ENCODE measurements around the gene CMKLR1.

The CMKLR1 gene

DNA sequence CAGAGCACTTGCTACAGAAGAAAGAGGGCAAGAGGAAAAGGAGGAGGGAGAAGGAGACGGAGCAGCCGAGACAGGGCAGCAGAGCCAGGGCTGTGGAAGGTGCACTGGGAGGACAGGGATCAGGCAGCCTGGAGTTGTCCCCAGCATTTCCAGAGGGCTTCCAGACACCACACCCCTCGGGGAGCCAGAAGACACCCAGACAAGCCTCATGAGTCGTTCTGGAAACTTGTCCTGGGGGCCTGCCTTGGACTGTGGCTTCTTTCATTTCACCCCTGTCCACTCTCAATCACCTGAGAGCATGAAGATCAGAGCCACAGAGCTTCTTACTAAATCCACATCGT, 14.1 kb downstream of the CMKLR1 start:
- no peaks in the 10 kb centered on the region for H3F3A ChIP-seq (ENCODE audit: insufficient read depth, low read length)
- H3K4me2 ChIP-seq (ENCODE audit: low read depth, low read length), result no peak overlapping the region
- DNase-seq, result no peak
- no peak overlapping the region for H2AFZ ChIP-seq (ENCODE audit: low read length)
- no peak overlapping the region for H3K9ac ChIP-seq (ENCODE audit: low read length)
- no peaks in the 10 kb centered on the region for H3K9me3 ChIP-seq (replicated peaks; ENCODE audit: insufficient read depth, low read length)
- no peaks in the 10 kb centered on the region for H3K79me2 ChIP-seq (ENCODE audit: low read length)
- no peaks in the 10 kb centered on the region for H3K27me3 ChIP-seq (replicated peaks; ENCODE audit: insufficient read depth, low read length)
- no peaks in the 10 kb centered on the region for H3K4me1 ChIP-seq (ENCODE audit: low read length)
- no peaks in the 10 kb centered on the region for H4K20me1 ChIP-seq (ENCODE audit: insufficient read depth, low read length)
- no peaks in the 10 kb centered on the region for H3K9me2 ChIP-seq (replicated peaks; ENCODE audit: insufficient read depth, low read length)
- H3K4me3 ChIP-seq (ENCODE audit: low read length), result no peak overlapping the region
- H3K36me3 ChIP-seq (replicated peaks; ENCODE audit: insufficient read depth, low read length), result no peaks in the 10 kb centered on the region
- H3K27ac ChIP-seq (ENCODE audit: low read length), result no peak overlapping the region
- TF ChIP-seq, protein P1, sequence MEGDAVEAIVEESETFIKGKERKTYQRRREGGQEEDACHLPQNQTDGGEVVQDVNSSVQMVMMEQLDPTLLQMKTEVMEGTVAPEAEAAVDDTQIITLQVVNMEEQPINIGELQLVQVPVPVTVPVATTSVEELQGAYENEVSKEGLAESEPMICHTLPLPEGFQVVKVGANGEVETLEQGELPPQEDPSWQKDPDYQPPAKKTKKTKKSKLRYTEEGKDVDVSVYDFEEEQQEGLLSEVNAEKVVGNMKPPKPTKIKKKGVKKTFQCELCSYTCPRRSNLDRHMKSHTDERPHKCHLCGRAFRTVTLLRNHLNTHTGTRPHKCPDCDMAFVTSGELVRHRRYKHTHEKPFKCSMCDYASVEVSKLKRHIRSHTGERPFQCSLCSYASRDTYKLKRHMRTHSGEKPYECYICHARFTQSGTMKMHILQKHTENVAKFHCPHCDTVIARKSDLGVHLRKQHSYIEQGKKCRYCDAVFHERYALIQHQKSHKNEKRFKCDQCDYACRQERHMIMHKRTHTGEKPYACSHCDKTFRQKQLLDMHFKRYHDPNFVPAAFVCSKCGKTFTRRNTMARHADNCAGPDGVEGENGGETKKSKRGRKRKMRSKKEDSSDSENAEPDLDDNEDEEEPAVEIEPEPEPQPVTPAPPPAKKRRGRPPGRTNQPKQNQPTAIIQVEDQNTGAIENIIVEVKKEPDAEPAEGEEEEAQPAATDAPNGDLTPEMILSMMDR (IDR thresholded peaks at IDR 0.05; ENCODE audit: low read length), result no peak
- TF ChIP-seq EZH2 (optimal IDR thresholded peaks at IDR 0.05; ENCODE audit: low read depth, low read length) (no peak), EZH2phosphoT487 (IDR thresholded peaks at IDR 0.05; ENCODE audit: low read length) (no peak)

DNA sequence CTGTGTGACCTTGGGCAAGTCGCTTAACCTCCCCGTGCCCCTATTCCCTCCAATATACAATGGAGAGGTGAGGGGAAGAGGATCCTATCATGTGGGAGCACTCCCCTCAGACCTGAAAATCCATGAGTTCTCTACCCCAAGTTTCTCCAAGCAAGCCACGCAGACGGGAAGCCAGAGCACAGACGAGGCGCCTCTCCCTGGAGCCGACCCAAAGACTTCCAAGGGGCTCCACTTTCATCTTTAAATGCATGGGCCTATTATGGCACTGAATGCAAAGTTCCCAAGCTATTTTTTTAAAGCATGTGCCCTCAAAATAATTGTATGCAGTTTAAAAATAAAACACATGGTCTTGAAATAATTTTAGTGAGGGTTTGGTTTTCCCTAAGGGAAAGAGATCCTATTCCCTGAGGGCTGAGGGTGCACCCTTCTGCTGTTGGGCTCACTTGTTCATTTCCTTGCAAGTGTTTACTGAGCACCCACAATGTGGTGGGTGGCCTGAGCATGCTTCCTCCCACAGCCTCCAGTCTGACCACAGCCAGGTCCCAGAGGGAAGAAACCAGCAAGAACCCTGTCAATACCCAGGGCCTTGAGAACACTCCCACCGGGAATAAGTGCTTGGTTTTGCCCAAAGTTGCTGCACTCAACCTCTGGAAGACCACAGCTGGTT, 14.6 kb downstream of the CMKLR1 start:
- Histone ChIP-seq H3F3A (ENCODE audit: insufficient read depth, low read length) (no peaks in the 10 kb centered on the region), H3K9me3 (replicated peaks; ENCODE audit: insufficient read depth, low read length) (no peaks in the 10 kb centered on the region), H3K27ac (ENCODE audit: low read length) (no peak overlapping the region), H3K9ac (ENCODE audit: low read length) (no peak overlapping the region), H3K4me1 (ENCODE audit: low read length) (0 out of 2 replicates have a peak, but pooled peaks cover under 1% of the 10 kb centered on the region), H2AFZ (ENCODE audit: low read length) (no peak overlapping the region), H3K4me2 (ENCODE audit: low read depth, low read length) (no peak overlapping the region), H3K36me3 (replicated peaks; ENCODE audit: insufficient read depth, low read length) (no peaks in the 10 kb centered on the region), H3K79me2 (ENCODE audit: low read length) (no peaks in the 10 kb centered on the region), H3K27me3 (replicated peaks; ENCODE audit: insufficient read depth, low read length) (no peaks in the 10 kb centered on the region), H3K4me3 (ENCODE audit: low read length) (no peak overlapping the region), H3K9me2 (replicated peaks; ENCODE audit: insufficient read depth, low read length) (no peaks in the 10 kb centered on the region), H4K20me1 (ENCODE audit: insufficient read depth, low read length) (no peaks in the 10 kb centered on the region)
- TF ChIP-seq EZH2phosphoT487 (IDR thresholded peaks at IDR 0.05; ENCODE audit: low read length), result no peak
- TF ChIP-seq, protein P1 (IDR thresholded peaks at IDR 0.05; ENCODE audit: low read length), result no peak
- no peak for TF ChIP-seq EZH2 (optimal IDR thresholded peaks at IDR 0.05; ENCODE audit: low read depth, low read length)
- DNase-seq, result no peak

DNA sequence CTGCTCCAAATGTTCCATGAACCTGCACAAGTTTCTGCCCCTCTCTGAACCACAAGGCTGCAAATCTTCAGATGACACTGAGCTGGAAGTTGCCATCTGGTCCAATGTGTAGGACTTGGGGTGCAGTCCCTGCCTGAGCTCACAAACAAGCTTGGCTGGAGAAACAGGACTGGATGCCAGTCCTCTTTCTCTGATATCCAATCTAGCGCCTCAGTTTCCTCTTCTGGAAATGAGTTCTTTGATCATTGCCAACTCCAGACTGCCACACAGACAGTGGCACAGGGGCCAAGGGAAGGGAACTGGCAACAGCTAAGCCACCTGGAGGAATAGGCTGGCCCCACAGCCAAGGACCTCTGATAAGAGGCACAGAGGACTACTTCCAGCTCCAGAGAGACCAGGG, 15.5 kb downstream of the CMKLR1 start:
- Histone ChIP-seq H3K9me3 (replicated peaks; ENCODE audit: insufficient read depth, low read length) (no peaks in the 10 kb centered on the region), H3K9ac (ENCODE audit: low read length) (no peak overlapping the region), H3K9me2 (replicated peaks; ENCODE audit: insufficient read depth, low read length) (no peaks in the 10 kb centered on the region), H3K27me3 (replicated peaks; ENCODE audit: insufficient read depth, low read length) (no peaks in the 10 kb centered on the region), H3F3A (ENCODE audit: insufficient read depth, low read length) (no peaks in the 10 kb centered on the region), H3K4me3 (ENCODE audit: low read length) (no peak overlapping the region), H2AFZ (ENCODE audit: low read length) (no peak overlapping the region), H4K20me1 (ENCODE audit: insufficient read depth, low read length) (no peaks in the 10 kb centered on the region), H3K79me2 (ENCODE audit: low read length) (no peaks in the 10 kb centered on the region), H3K36me3 (replicated peaks; ENCODE audit: insufficient read depth, low read length) (no peaks in the 10 kb centered on the region), H3K4me2 (ENCODE audit: low read depth, low read length) (no peak overlapping the region), H3K4me1 (ENCODE audit: low read length) (0 out of 2 replicates have a peak, but pooled peaks cover 4% of the 10 kb centered on the region), H3K27ac (ENCODE audit: low read length) (no peak overlapping the region)
- DNase-seq, result no peak
- TF ChIP-seq, protein P1 (IDR thresholded peaks at IDR 0.05; ENCODE audit: low read length), result no peak
- TF ChIP-seq EZH2phosphoT487 (IDR thresholded peaks at IDR 0.05; ENCODE audit: low read length), result no peak
- no peak for TF ChIP-seq EZH2 (optimal IDR thresholded peaks at IDR 0.05; ENCODE audit: low read depth, low read length)

Data from MM.1S (cell line).